GM12872 (cell line): ENCODE data around the gene SLIT1.

Experiments used
- CTCF ChIP-seq: IDR thresholded peaks from 3 replicates; pipeline ENCODE4 v1.5.1; 2011; ENCODE audit warnings: low read depth, mild to moderate bottlenecking, low read length, moderate library complexity; ENCODE audit not compliant: insufficient read depth

The SLIT1 gene

GRCh38 chr10:97119058-97119745 lies 66.6 kb downstream of the SLIT1 start:
- no peak for TF ChIP-seq CTCF

- TF ChIP-seq CTCF: no peak
These were observed 68.4 kb downstream of the SLIT1 start for GRCh38 chr10:97117372-97117771.

- no peak for TF ChIP-seq CTCF
These were observed 69.1 kb downstream of the SLIT1 start for GRCh38 chr10:97116462-97117162.

- no peak for TF ChIP-seq CTCF
These were observed 69.9 kb downstream of the SLIT1 start for GRCh38 chr10:97115846-97116245.

GRCh38 chr10:97111615-97112014 lies 74.1 kb downstream of the SLIT1 start:
- no peak for TF ChIP-seq CTCF

GRCh38 chr10:97109547-97109946 lies 76.2 kb downstream of the SLIT1 start:
- TF ChIP-seq CTCF: no peak

- no peak for TF ChIP-seq CTCF
These were observed 78.2 kb downstream of the SLIT1 start for GRCh38 chr10:97107551-97107950.
